Putamen (tissue), 1 donor: Measurements from ENCODE around the gene CD34.
"Not testable (repeated sequence)": the region's sequence is repeated elsewhere in the genome, so short reads cannot be mapped to it uniquely, and the experiment has no call there.

ENCODE experiments used
- DNase-seq: peaks from one replicate; pipeline ENCODE4 v3.0.0-alpha.2; 2016; ENCODE audit warnings: low spot score

The CD34 gene

DNA sequence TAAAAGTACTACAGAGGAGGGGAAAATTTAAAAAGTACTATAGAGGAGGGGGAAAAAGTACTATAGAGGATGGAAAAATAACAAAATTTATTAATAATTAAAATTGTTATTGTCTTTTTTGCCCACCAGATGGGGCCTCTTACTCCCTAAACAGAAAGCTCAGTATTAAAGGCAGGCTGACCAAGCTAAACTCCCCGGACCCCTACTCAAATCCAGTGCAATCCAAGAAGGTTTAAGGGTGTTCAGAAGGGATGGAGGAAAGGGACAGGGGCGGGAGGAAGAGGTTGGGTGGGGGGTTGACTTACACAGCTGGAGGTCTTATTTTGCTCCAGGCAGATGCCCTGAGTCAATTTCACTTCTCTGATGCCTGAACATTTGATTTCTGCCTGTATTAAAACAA, 13.7 kb downstream of the CD34 start:
- no peak for DNase-seq

DNA sequence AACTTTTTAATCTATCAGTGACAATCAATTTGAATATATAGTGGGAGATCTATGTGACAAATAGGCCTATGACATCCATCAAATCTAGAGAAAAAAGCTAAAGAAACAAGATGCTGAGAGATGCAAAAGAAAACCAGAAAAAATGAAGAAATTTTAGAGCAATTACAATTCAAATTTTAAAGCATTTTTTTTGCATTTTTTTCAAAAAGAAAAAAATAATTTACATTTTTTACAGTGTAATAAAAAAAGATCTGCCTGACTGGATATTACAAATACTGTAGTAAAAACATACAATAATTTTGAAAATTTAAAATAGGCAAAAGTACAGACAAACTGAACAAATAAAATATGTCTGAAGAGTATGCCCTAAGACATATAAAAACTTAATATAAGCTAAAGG, 14.4 kb downstream of the CD34 start:
- DNase-seq: no peak

DNA sequence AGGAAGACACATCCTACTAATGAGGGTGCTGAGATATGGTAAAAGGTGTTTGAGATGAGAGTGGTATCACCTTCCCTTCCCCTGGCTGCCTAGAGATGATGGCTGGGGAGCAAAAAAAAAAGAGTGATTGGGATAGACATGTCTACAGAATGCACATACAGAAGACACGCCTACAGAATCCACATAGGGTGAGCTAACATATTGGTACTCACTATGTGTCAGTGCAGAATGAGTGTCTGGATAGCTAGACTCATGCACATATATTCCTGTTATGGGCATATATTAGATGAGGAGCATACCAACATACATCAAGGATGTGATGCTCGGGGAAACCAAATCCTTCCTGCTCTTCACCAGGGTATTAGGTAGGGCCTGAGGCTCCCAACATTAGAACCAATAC, 16.2 kb downstream of the CD34 start:
- no peak for DNase-seq

DNA sequence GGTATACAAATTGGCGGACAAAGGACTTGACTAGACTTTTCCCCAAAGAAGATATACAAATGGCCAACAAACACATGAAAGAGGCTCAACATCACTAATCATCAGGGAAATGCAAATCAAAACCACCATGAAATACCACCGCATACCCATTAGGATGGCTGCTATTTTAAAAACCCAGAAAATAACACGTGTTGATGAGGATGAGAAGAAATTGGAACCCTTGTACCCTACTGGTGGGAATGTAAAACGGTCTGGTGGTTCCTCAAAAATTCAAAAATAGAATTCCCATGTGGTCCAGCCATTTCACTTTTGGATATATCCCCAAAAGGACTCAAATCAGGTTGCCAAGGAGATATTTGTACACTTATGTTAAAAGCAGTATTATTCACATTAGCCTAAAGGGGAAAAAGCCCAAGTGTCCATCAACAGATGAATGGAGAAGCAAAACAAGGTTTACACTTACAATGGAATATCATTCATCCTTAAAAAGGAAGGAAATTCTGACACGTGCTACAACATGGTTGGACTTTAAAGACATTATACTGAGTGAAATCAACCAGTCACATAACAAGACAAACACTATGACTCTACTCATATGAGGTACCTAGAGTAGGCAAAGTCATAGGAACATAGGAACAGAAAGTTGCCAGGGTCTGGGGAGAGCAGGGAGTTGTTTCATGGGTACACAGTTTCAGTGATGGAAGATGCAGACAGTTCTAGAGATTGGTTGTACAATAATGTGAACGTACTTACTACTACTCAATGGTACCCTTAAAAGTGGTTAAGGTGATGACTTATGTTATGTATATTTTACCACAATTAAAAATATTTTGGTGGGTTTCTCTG, 17.0 kb downstream of the CD34 start:
- no peak for DNase-seq

DNA sequence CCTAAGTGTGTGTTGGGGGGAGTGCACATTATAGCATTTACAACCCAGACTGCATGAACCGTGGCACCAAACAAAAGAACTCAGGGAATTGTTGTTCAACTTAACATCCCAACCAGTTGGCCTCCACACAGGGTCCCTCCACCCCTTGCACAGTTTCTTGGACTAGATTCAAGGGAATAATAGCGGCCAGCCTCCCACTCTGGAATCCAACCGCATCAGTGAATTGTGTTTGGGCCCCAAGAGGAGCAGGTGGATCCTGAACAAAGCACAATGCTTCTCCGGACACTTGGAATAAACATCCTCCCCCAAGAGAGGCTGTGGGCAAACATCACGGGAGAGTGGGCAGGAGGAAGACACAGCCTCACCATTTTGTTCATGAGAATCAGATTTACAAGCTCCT, 18.2 kb downstream of the CD34 start:
- no peak for DNase-seq

DNA sequence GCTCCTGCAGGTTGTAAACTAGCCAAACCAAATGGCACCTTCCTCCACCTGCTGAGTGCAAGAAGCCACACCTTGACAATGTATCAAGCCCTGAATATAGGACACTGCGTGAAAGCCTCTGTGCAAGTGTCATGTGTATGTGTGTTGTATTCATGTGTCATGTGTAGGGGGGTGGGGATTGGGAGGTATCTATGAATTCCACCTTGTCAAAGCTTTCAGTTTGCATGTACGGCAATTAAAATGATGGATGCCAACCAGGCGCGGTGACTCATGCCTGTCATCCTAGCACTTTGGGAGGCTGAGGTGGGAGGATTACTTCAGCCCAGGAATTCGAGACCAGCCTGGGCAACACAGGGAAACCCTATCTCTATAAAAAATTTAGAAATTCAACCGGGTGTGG, 19.8 kb downstream of the CD34 start:
- DNase-seq: no peak

DNA sequence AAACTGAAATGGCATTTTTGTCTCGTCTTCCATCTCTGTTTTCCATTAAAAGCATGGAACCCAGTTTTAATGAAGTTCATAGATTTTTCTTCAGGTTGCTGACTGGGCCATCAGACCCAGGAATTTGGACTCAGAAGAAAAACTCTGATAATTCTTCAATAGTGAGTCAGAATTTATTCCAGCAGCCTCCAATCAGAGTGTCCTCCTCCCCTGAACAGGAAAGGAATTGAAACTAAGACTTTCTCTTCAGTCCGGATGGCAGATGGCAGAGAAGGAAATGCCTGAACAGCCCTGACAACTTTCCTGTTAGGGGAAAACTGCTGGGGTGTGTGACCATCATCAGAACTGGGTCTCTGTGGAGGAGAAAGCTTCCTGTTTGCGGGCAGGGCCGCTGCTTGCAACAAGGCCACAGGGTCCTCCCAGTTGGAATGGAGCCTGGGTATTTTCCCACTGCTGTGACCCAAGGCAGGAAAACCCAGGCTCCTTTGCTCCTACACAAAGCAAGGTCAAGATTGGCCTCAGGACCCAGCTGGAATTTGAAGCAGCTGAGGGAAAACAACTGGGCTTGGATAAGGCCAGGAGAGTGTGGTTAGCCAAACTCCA, 20.7 kb downstream of the CD34 start:
- peak; percentile 57 for DNase-seq

DNA sequence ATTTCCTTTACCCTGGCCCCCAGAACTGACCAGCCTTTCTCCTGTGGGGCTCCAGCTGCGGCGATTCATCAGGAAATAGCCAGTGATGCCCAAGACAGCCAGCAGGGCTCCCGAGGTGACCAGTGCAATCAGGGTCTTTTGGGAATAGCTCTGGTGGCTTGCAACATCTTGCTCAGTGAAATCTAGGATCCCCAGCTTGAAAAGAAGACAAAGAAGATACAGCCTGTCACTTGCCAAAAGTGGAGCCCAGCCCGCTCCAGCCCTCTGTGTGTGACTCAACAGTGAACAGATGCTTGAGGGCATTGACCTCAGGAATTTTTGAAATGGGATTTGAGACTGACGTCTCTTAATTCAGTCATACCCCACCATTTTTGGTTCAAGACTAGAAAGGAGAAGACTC, 22.3 kb downstream of the CD34 start:
- DNase-seq: no peak

DNA sequence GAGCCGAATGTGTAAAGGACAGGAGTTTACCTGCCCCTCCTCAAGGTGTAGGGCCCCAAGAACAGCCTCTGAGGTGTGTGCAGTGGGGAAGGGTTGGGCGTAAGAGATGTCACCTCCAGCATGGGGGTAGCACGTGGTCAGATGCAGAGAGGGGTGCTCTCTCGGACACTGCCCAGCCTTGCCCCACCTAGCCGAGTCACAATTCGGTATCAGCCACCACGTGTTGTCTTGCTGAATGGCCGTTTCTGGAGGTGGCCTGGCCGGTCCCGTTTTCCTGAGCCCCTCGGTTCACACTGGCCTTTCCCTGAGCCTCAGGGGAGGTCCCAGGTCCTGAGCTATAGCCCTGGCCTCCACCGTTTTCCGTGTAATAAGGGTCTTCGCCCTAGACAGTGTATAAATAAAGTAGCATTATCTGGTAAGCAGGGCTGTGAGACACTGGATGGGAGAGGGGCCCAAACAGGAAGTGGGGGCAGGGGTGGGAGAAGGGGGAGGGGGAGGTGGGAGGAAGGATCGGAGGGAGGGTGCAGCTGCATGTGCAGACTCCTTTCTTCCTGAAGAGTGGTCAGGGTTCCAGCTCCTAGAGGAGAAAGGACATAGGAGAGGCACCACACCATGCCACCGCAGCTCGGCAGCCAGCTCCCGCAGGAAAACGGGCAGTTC, 23.3 kb downstream of the CD34 start:
- DNase-seq: no peak

DNA sequence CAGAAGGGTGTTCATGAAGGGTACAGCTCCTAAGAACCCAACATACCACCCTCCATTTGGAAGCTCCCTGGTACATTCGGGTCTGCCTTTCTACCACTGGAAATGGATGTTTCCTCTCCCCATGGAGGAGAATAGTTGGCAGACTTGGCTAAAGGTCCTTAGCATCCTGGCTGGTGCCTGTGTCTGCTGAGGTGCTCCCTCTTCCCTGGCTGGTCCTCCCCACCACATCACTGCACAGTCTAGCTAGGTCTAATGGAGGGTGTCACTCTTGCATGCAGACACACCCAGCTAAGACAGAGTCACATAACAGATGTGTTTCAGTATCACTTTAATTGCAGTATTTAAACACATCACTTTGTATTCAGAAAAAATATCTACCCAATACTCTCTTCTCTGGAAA, 24.7 kb downstream of the CD34 start:
- no peak for DNase-seq

DNA sequence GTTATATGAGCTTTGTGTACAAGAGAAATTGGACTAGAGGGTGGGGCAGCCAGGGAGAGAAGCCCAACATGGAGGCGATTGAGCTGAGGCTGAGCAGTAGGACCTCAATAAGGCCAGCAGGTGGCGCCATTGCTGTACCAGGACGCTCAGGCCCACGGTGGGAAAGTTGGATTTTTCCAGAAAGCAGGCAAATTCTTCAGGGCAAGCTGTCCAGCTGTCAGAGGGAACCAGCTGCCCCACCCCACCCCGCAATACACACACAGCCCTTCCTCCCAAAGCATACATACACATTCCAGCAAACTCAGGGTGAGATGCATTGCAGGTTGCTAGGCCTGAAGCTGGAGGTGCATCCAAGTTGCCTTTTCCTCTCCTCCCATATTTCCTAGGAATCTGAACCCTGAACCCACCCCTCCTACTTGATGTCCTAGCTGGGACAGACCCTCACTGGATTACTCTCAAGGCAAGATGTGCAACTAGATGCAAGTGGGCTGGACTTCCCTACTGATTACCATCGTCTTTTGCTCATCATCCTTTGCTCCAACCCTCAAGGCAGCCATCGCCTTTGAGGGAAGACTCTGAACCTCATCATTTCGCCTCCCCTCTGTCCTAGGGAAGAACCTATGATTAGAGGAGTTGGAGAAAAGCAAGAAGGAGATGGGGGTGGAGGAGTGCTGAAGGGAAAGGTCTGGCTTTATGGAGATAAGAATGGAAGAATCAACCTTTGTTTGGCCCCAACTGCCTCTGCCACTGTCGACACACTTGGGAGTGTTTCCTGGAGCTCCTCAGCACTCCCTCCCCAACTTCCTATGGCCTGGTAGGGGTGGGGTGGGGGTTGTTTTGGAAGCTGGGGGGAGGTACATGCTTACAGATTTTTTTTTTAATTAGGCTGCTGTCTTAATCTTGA, 25.5 kb downstream of the CD34 start:
- peak; percentile 85 for DNase-seq

DNA sequence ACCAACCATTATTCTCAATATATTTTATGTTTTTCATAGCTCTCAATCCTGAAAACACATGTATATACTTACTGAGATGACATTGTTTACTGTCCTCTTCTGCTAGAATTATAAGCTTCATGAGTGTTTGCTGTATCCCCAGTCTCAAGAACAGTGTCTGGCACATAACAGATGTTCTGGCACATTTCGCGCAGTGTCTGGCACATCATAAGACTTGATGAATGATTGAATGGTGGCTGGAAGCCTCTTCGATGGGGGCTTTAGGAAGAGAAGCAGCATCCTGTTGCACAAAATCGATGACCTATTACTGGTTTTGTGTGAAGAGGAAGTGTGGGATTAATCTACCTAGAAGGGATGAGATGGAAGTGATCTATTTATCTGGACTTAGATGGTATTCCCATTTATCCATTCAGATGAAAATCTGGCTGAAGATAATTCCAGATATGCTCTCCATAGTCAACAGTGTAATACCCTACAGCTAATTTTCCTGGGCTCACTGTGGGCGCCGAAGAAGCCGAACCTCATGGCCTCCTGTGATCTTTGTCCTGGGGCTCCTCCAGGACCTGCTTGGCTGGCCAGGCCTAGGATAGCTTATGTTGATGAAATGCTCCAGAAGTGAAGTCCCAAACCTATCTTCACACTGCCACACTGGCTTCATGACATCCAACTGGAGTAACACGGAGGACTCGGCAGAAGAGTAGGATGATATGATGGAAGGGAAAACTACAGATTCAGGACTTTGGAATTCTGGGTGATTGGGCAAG, 26.5 kb downstream of the CD34 start:
- DNase-seq: no peak

DNA sequence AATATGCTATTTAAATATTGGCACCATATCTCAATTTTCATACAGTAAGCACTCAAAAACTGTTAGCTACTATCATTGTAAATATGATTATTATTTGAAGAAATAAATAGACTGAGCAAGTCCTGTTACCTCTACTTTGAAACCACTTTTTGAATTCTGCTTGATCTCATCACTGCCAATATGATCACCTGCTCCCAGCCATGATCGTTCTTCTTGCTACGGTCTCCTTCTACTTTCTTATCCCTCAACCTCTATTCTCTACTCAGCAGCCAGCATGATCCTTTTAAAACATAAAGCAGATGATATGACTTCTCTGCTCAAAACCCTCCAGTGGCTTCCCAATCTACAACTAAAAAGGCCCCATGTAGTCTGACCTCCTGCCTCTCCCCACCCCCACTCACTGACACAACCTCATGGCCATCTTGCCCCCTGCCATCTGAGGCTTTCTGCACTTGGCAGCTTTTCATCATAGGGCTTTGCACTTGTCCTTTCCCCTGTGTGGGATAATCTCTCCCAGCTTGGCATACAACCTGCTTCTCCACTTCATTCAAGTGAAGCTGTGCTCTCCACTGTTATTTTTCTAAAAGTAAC, 27.2 kb downstream of the CD34 start:
- DNase-seq: no peak

DNA sequence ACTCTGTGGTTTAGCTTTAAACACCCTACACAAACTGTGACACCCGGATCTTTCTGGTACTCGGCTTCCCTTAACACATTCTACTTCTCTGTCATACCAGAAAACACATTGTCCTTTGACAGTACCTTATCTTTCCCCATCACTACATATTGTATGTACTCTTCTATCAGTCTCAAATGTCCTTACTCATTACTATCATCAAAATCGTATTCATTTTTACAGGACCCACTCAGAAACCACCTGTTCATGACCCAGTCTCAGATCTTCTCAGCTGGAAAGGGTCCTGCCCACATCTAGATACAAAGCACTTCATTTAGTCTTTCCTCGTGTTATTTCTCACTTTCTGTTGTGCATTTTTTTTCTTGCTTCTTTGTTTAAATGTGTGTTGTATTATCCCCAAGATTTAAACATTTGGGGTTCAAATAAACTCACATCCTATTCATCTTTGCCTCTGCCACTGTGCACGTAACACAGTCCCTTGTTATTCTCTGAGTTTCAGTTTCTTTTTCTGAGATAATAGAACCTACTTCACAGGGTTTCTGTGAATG, 27.7 kb downstream of the CD34 start:
- no peak for DNase-seq

DNA sequence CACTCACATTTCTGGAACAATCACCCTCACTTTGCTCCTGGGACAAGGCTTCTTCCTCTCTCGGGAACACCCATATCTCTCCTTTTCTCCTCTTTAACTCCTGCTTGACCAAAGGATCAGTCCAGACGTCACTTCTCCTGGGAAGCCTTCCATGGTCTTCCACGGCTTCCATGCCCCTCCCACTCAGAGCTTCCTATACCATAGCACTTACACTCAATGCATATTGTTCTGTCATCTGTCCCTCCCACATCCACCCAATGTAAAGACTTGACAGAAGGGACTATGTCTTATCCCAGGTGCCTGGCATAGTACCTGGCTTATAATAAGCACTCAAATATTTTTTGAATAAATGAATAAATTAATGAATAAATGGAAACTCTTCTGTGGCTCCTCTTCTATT, 28.2 kb downstream of the CD34 start:
- no peak for DNase-seq

DNA sequence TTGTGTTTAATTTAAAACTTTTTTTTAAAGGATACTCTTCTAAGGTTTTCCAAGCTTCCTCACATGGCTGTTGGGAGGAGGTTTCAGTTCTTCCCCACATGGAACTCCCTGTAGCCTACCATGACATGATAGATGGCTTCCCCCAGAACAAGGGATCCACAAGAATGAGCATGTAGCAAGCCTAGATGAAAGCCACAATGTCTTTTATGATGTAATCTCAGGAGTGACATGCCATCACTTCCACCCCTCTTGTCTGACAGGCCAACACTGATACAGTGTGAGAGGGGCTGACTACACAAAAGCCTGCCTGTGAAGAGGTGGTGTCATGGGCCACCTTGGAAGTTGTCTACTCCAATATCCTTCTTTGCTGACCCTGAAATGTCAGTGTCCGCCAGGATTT, 32.0 kb downstream of the CD34 start:
- no peak for DNase-seq

DNA sequence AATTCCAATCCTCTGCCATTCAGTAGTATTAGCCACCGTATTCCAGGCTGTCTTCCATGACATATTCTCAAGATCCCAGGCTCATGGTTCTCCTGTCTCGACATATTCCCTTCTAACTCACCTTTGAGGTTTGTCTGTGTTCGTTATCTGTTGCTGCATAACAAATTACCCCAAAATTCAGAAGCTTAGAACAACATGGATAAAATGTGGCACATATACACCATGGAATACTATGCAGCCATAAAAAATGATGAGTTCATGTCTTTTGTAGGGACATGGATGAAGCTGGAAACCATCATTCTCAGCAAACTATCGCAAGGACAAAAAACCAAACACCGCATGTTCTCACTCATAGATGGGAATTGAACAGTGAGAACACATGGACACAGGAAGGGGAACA, 33.0 kb downstream of the CD34 start:
- not testable (repeated sequence) for DNase-seq

DNA sequence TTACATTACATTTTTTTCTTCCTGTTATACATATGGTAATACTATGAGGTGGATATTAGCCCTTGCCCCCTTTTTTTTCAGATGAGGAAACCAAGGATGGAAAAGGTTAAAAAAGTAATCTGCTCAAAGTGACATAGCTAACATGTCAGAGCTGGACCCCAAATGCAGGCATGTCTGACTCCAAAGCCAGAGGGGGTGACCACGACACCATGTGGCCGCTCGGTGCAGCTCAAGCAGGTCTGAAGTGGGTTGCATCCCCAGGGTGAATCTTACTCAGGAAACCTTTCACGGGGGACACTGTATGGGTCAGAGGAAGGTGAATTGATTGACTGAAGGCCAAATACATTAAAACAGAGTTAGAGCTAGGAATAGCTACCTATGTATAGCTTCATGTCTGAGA, 34.8 kb downstream of the CD34 start:
- DNase-seq: no peak

DNA sequence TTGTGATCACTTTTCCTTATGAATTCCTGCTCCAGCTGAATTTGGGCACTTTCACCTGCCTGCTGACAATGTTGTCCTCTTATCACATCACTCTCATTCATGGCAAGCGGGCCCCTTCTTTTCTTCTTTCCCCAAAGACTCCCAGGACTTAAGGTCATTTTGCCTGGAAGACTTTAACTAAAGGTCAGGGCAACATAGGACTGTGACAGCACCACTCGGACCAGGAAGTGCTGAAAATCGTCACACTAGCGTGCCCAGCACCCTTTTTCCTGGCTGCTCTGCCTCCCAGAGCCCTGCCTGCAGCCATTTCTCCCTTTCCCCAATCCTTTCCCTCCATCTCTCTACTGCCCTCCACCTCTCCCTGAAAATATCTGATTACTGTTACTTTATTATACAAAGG, 35.4 kb downstream of the CD34 start:
- no peak for DNase-seq

DNA sequence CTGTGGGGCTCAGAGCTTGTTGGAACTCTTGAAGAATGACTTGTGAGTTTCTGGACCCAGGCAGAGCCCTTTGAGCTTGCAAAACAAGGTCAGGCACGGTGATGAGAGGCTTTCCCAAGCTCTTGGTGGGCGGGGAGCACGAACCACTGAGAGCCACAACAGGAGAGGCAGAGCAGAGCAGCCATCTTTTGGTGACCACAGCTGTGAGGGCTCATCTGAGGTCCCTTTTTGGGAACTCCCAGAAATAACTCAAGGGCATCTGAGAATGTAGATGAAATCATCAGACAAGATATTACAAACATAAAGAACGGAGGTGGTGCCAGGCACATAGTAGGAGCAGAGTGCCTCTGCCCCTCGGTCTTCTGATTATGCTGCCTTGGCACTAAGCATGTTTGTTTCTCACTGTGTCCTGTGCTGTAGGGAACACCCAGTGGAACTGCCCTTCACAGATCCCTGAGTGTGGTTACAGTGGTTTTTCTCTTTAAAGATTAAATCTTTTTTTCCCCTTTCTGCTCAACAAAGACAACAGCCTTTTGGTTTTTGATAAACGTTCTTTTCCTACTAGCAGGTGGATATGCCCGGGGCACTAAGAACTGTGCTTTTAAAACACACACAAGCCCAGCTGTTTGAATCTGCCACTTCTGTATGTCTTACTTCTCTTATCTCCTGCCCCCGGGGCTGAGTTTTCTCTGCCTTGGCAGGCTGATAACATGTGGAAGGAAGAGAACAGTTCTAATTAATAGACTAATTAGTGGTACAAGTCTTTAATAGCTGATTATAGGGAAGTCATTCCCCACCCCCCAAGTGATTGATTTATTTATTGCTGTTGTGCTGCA, 37.7 kb downstream of the CD34 start:
- no peak for DNase-seq
